Activated CD8-positive, alpha-beta memory T cell treated with anti-CD3 and anti-CD28 coated beads, Interleukin-2, amount 50 U/mL, for 4 hours (primary cell): ENCODE measurements around the gene PAEP.
"Not testable (repeated sequence)": the region's sequence is repeated elsewhere in the genome, so short reads cannot be mapped to it uniquely, and the experiment has no call there.

Experiments used
- DNase-seq: peaks from one replicate; pipeline ENCODE4 v3.0.0-alpha.2; 2020

PAEP gene

DNA sequence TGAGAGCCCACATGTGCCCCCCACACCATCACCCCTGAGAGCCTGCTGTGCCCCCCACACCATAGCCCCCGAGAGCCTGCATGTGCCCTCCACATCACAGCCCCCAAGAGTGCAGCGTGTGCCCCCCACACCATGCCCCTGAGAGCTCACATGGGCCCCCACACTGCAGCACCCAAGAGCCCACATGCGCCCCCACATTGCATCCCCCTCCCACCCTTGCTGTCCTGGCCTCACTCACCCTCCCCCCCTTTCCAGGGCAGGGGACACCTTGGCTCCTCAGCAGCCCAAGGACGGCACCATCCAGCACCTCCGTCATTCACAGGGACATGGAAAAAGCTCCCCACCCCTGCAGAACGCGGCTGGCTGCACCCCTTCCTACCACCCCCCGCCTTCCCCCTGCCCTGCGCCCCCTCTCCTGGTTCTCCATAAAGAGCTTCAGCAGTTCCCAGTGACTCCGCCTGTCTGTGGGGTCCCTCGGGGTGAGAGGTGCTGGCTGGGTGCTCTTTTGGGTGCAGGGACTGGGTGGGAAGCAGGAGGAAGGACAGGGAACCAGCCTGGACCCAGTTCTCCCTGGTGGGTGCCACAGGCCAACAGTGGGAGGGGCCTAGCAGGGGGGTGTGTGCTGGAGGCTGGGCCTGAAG lies 35.3 kb upstream of the PAEP start:
- no peak for DNase-seq

GRCh38 chr9:135526730-135527571 lies 34.6 kb upstream of the PAEP start:
- DNase-seq = no peak

GRCh38 chr9:135528842-135529435 lies 32.6 kb upstream of the PAEP start:
- DNase-seq = not testable (repeated sequence)

DNA sequence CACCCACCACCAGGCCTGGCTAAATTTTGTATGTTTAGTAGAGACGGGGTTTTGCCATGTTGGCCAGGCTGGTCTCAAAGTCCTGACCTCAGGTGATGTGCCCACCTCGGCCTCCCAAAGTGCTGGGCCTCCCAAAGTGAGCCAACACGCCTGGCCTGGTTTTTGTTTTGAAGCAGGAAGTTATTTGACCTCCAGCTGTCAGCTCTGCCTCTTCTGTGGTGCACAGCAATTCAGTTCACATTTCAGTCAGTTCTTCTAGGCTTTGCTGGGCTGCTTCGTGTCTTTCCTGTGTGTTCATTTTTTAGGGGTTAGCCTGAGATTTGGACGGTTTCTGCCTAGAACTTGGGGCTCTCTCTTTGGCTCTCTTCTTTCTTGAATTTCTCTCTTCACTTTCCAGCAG lies 31.4 kb upstream of the PAEP start:
- no peak for DNase-seq

DNA sequence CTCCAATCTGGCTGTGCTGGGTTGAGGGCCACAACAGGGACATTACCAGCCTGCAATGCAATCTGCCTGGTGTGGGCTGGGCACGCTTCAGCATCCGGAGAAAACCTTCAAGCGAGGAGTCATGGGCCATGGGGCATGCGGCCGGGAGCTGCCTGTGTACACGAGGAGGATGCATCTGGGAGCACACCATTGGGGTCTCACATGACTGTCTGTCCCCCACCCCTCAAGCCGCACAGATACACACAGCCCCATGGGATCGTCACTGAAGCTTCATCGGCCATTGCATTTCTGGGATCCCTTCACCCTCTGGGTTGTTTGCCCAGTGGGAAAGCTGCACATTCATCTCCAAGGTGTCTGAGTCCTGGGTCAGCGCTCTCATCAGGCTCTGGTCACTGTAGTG lies 30.5 kb upstream of the PAEP start:
- no peak for DNase-seq

DNA sequence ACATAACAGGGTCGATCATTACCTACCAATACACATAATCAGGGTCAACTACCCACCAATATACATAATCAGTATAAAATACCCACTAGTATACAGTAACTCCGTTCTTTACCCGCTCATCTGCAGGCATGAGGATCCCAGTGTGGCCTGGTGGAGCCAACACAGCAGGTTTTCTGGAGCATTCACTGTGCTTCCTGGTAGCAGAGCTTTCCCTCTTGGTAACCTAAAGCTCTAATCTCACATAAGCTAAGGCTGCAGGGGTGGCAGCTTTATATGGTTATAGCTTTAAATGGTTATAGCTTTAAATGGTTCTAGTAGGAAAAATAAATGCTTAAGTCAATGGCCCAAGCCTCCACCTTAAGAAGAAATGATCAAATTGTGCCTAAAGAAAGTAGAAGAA lies 28.4 kb upstream of the PAEP start:
- DNase-seq = no peak

- DNase-seq = no peak
Measured at GRCh38 chr9:135533674-135534073, 27.9 kb upstream of the PAEP start.

DNA sequence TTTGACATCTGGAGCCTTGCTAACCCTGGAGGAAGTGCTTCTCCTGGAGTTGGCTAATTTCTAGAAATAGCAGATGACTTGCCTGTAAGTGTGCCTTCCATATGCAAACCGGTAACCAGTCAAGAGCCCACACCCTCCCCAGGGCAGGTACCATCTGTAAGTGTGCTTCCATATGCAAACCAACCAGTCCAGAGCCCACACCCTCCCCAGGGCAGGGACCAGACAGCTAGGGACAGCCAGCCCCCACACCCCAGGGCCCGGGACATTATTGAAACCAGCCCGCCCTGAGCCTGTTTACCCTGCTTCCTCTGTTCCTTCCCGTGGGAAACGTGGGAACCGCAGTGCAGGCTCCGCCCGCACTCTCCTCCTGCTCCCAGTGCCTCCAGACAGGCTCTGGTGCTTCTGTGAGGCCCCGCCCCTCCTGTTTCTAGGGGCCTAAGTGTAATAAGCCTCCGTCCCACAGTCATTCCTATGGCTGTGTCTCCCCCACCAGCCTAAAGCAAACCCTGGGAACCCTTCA lies 27.3 kb upstream of the PAEP start:
- not testable (repeated sequence) for DNase-seq

DNA sequence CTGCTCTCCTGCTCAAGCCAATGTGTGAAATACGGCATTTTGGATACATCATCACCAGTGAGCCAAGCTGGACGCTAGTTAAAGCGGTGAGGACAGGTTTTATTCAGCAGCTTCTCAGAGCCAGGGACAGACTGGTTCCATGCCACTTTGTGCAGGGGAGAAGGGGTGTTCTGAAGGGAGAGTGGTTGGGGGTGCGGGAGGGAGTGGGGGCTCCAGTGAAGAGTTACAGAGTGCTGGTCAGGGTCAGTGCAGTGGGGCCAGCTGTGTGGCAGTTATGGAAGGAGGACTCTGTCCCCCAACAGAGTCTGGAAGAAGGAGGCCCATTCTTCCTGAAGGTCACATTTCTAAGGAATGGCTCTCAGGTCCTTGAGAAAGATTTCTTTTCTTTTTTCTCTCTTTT lies 26.7 kb upstream of the PAEP start:
- not testable (repeated sequence) for DNase-seq

DNA sequence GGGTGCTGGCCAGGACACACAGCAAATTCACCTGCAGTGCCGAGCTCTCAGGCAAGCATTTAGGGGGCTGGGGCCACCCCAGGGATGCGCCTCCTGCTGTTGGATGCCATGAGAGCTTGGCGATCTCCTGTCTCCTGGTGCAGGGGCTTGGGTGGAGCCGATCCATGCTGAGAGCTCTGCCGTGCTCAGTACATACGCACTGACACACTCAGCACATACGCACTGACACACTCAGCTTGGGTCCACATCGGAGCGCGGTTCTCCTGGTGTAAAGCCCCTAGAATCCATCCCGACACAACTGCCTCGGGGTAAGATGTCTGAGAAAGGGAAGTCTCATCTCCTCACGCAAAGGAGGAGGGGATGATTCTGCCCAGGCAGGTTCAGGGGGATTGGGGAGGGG lies 25.9 kb upstream of the PAEP start:
- DNase-seq = not testable (repeated sequence)

DNA sequence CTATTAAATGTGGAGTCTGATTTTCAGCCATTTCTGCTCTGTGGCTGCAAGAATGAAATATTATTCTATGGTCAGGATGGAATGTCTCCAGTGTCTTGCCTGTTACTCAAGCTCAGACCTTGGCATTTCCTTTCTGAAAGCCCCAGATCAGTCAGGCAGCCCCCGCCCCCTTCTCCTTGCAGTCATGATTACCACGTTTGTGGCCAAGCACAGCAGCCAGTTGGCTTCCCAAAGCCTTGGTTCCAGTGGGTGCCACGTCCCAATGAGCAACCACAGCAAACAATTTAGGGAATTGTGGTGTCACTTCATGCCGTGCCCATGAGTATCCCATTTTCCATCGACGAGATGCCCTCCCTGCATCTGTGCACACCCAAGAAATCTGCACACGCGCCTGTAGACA lies 25.3 kb upstream of the PAEP start:
- no peak for DNase-seq

DNA sequence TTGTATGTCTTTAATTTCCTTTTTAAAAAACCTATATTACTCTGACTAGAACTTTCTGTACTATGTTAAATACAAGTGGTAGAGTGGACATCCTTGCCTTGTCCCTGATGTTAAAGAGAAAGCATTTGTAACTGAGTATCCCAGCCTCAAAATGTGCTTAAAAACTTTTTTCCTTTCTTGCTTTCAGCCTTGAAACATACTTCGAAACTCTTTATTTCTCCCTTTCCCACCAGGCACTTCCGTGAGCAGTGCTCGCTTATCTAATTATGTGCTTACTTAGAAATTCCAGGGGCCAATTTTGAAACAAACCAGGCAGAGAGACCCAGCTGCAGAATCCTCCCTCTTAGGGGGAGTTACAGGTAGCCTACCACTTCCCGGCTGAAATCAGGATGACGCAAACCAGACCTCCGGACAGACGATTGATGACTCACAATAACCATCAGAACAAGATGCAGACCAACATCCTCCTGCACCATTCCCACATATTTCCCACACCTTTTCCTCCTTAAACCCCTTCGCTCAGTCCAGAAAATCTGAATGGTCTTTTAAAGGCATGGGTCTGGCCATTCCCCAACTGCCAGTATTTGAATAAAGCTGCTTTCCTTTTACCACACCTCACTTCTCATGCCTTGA lies 18.2 kb upstream of the PAEP start:
- not testable (repeated sequence) for DNase-seq

GRCh38 chr9:135544981-135545635 lies 16.4 kb upstream of the PAEP start:
- DNase-seq = no peak

- DNase-seq = not testable (repeated sequence)
Measured at GRCh38 chr9:135545646-135546176, 15.8 kb upstream of the PAEP start, which contains the start of gene OBP2A. OBP2A (plus strand) TSS chr9:135546126; CDS start chr9:135546181, 55 bp downstream.

DNA sequence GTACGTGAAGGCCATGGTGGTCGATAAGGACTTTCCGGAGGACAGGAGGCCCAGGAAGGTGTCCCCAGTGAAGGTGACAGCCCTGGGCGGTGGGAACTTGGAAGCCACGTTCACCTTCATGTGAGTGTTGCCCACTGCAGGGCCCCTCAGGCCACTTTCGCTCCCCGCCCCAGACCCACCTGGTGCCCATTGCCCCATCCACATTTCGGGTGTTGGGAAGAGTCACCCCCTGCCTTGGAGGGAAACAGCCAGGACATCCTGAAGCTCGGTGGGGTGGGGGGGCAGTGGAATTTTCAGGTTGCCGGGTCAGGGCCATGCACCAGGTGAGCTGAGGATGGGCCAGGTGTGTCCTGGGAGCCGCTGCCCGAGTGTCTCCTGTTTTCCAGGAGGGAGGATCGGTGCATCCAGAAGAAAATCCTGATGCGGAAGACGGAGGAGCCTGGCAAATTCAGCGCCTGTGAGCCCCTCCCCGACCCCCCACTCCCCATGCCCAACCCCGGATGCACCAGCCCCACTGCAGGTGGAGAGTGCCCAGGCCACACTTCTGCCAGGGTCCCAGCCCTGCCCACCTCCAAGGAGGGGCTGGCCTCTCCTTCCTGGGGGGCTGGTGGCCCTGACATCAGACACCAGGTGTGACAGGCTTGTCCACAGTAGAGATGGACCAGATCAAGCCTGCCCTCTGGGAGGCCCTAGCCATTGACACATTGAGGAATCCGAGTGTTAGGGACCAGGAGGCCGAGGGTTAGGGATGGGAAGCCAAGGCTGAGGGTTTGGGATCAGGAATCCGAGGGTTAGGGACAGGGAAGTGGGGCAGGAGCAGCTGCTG lies 14.6 kb upstream of the PAEP start:
- DNase-seq = not testable (repeated sequence)

DNA sequence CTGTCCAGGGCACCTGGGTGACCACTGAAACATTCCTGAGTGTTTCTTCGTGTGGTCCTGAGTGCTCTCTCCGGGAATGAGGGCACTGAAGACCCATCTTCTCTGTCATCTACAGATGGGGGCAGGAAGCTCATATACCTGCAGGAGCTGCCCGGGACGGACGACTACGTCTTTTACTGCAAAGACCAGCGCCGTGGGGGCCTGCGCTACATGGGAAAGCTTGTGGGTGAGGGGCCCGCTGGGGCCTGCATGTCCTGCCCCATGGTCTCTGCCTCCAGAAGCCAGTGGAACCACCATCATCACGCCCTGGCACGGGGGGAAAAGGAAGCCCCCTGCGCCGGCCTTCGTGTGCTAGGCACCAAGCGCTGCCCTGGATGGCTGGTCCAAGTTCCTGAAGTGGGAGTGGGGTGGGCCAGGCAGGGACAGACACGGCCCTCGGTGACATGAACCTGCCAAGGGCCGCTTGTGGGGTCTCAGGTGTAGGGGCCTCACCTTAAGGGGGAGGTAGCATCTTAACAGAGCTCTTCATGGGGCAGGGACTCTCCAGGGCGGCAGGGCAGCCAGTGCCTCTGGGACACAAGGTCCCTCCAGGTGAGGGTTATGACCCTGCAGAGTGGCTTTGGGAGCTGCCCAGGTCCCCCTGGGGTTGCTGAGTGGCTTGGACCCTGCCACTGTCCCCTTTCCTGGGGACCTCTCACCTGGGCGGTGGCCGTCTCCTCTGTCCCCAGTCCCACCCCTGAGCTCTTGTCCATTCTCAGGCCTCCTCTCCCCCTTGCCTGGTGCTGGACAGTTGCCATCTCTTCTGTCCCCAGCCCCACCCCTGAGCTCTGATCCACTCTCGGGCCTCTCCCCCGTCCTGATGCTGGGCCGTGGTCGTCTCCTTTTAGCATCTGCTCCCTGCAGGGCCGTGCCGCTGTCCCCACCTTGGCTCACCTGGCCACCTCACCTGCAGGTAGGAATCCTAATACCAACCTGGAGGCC lies 13.5 kb upstream of the PAEP start:
- no peak for DNase-seq

DNA sequence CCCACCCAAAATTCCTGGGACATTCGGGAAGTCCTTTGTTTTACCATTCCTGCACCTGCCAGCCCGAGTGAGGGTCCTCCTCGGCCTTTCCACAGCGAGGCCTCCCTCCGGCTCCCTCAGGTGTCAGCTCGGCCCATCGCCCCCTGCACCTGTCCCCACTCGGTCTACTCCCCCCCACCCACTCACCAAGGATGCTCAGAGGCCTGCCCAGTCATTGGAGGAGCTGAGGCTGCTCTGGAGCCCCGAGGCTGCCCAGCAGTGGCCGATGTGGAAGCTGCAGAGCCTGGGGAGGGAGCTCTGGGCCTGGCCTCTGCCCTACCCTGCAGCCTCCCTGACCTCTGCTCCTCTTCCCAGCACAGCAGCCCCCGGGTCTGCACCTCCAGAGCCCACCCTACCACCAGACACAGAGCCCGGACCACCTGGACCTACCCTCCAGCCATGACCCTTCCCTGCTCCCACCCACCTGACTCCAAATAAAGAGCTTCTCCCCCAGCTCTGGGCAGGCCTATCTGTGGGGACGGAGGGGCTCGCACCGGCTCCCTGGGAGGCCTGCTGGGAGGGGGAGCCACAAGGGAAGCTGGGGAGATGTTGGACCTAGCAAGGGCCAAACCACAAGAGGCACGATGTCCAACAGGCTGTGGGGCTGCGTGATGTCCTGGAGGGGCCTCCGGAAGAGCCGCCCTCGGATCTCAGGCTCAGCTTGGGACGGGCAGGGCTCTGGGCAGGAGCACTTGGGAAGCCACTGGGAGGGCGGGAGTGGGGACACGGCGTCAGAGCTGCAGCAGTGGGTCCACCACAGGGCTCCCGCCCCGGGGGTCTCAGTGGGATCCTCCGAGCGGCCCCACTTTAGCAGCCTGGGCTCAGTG lies 11.8 kb upstream of the PAEP start:
- not testable (repeated sequence) for DNase-seq

DNA sequence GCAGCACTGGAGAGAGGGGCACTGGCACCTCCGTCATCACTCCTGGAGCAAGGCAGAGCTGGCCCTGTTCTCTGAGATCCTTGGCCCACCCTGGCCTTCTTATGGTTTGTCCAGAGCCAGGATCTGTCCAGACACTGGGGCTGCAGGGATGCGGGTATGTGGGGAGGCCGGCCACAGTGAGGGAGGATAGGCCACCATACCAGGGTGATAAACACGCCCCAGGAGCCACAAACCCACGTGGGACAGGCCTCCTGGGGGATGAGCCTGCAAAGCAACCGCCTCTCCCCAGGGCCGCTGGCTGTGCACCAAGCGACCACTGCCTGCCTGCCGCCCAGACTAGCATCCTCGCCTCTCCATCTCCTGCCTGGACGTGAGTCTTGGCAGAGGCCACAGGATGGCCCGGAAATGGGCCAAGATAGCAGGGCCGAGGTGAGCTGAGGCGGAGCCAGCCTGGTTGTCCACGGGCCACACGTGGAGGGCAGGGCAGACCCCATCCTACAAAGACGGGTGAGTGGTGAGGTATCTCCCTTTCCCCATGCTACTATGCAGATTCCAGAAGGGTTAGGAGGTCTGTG lies 11.1 kb upstream of the PAEP start:
- no peak for DNase-seq

GRCh38 chr9:135551031-135551430 lies 10.5 kb upstream of the PAEP start:
- DNase-seq = no peak
